Measurements from ENCODE around the gene ANKDD1A.

ANKDD1A gene

DNA sequence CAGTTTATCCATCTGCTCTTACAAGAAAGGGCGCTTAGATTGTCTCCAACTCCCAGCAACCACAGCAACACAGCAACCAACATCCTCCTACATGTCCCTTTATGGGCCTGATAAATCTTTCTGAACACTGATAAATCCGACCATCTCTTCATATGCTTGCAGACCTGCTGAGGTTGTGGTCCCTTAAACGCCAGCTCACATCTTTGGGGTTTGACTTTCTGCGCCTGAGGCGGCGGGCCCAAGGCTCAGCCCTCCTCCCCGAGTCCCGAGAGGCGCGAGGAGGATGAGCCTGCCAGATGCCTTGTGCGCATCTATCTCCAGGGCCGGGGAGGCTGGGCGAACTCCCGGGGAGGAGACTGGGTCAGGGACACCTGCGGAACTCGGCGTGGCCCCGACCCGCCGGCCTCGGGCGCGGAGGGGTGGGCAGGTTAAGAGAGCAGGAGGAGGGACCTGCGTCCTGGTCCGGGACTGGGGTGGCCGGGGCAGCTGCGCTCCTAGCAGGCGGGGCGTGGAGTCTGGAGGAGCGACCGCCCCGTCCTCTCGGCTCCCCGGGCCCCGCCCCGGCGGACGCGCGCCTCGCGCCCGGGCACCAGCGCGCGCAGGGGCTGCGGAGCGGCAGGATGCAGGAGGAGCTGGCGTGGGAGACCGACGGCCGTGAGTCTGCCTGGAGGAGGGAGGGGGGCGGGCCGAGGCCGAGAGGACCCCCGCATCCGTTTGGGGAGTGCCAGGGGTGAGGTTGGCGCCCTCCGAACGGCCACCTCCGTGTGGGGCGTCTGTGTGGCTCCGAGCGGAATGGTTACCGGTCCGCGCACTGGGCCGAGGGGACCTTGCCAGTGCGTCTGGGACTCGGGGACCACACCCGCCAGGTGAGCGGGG lies at the start of gene ANKDD1A:
TSS of gene ANKDD1A (plus strand) at position 592 of the 876 bp plus-strand sequence. CDS start at position 621, 29 bp downstream.
- DNase-seq = peak; percentile 40

GRCh38 chr15:64861960-64862359 lies 49.7 kb upstream of the ANKDD1A start:
- no peak for DNase-seq

DNA sequence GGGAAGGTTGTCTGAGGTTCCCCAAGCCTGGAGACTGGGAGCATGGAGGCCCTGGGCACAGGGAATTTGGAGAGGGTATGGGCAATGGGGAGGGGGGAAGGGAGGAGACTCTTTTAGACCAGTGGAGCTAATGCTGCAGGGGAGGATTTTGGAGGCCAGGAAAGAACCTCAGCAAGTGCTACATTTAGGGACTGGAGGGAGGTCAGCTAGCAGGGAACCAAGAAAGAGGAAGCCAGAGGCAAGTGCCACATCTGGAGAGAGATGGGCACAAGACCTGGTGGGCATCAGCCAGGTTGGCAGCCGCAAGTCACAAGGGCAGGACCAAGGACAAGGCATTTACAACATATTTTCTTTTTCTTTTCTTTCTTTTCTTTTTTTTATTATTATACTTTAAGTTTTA lies 49.3 kb upstream of the ANKDD1A start:
- no peak for DNase-seq

GRCh38 chr15:64864068-64864467 lies 47.6 kb upstream of the ANKDD1A start:
- DNase-seq = no peak

DNA sequence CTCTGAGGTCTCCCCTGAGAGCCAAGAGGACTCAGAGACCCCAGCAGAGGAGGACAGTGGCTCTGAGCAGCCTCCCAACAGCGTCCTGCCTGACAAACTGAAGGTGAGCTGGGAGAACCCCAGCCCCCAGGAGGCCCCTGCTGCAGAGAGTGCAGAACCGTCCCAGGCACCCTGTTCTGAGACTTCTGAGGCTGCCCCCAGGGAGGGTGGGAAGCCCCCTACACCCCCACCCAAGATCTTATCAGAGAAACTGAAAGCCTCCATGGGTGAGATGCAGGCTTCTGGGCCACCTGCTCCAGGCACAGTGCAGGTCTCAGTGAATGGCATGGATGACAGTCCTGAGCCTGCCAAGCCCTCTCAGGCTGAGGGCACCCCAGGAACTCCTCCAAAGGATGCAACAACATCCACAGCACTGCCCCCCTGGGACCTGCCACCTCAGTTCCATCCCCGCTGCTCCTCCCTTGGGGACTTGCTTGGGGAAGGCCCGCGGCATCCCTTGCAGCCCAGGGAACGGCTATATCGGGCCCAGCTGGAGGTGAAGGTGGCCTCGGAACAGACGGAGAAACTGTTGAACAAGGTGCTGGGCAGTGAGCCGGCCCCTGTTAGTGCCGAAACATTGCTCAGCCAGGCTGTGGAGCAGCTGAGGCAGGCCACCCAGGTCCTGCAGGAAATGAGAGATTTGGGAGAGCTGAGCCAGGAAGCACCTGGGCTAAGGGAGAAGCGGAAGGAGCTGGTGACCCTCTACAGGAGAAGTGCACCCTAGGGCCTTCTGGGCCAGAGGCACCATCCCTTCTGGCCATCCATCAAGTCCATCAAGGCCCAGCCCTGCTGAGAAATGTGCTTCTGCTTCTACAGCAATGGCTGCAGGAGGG lies 46.3 kb upstream of the ANKDD1A start:
- no peak for DNase-seq

- no peak for DNase-seq
These were observed 45.6 kb upstream of the ANKDD1A start for GRCh38 chr15:64865998-64866520.

GRCh38 chr15:64869501-64869900 lies 42.2 kb upstream of the ANKDD1A start:
- DNase-seq = no peak

DNA sequence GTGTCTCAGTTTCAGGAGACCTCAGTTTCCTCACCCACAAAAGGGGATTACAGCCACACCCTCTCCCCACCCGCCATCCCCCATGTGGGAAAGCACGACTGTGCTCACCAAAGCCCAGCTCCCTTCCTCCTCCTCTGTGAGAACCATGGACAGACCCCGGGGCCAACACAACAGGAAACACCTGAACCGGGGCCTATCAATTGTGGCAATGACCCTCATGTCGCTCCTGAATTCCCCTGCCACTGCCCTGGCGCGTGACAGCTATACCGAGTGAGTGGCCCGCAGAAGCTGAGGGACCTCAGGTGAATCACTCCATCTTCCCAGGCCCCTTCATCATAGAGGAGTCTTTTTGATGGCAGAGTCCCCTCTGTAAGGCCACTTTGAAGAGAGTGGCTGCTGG lies 41.3 kb upstream of the ANKDD1A start:
- DNase-seq = no peak

DNA sequence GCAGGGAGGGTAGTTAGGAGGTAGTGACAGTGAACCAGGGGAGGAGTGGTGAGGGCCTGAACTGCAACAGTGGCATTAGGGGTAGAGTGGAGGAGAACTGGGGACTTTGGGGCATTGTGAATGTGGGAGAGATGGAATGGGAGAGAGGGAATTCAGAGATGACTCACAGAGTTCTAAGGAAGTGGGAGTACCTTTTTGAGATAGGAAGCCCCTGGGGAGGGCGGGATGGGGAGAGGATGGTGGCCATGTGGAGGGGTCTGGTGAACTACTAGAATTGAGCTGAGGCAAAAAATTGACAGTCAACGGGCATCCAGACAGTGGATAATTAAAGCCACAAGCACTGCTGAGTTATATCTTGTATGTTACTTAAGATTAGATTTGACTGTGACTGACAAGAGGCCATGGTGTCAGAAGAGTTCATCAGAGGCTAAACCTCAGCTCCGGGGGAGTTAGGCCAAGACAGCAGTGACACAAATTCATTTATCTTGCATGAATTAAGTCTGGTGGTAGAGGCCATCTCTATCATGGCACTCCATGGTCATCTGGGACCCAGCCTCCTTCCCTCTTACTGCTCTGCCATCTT lies 36.0 kb upstream of the ANKDD1A start:
- DNase-seq = no peak

DNA sequence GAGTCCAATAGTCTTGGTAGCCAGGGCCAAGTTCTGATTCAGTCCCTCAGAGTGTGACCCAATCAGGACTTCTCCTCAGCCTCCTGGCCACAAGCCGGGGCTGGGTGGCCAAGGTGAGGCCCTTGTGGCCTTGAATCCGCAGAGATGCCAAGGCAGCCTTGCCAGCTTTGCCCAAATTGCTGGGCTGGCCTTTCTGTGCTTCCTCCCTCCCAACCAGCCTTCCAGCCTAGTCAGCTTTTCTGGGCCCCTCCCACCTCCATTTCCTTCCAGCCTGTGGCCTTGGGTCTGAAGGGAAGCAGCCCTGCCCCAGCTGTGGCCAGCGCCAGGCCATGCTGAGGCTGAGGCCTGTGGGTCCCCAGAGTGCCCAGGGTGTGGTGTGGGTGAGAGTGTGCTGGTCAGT lies 34.3 kb upstream of the ANKDD1A start:
- no peak for DNase-seq

DNA sequence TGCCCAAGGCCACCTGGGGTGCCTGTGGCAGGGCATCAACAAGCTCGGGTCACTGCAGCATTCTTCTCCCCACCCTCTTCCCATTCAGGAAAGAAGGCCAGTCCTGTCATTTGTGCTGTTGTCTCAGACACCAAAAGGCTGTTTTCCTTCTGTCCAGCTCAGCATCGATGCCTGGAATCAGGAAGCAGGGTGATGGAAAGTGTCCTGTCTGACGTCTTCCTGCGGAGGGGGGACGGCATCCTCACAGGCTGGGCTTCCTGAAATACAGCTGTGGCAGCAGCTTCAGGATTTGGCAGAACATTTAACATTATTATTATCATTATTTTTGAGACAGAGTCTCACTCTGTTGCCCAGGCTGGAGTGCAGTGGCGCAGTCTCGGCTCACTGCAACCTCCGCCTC lies 33.0 kb upstream of the ANKDD1A start:
- no peak for DNase-seq

- peak; percentile 32 for DNase-seq
These were observed 28.6 kb upstream of the ANKDD1A start for GRCh38 chr15:64883100-64883581.

- peak; percentile 87 for DNase-seq
These were observed 27.6 kb upstream of the ANKDD1A start for GRCh38 chr15:64883997-64884511.

DNA sequence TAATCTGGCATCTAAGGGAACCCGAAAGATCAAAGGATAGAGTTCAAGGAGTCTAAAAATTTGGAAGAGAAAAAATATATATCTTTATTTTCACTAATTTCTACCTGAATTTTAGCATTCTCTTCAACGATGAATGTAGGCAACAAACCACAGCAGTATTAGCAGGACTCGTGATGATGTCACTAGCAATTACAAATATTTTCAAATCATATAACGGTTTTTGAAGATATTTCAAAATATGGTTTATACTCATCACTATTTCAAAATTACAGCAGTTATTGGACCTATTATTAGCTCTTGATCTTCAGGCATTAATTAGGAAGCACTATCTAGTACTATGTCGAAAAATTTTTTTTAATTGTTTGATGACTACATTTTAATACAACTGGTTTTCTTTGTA lies 27.0 kb upstream of the ANKDD1A start:
- DNase-seq = no peak

- no peak for DNase-seq
These were observed 23.4 kb upstream of the ANKDD1A start for GRCh38 chr15:64888336-64888735.

DNA sequence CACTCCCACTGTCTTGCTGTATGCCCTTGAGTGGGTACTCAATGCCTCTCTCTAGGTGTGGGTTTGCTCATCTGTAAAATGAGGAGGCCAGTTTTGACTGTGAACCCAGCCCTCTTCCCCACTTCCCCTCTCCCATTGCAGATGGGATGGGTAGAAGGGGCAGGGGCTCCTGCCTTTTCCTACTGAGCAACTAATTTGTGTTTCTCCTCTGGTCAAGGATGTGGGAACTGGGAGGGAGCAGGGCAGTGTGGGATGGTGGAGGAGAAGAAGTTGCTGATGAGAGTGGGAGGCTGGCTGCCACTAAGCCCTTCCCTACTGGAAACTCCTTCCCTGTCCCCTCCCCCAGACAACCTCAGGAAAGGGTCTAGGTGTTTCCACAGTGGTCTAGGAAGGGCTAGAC lies 20.1 kb upstream of the ANKDD1A start:
- DNase-seq = no peak

DNA sequence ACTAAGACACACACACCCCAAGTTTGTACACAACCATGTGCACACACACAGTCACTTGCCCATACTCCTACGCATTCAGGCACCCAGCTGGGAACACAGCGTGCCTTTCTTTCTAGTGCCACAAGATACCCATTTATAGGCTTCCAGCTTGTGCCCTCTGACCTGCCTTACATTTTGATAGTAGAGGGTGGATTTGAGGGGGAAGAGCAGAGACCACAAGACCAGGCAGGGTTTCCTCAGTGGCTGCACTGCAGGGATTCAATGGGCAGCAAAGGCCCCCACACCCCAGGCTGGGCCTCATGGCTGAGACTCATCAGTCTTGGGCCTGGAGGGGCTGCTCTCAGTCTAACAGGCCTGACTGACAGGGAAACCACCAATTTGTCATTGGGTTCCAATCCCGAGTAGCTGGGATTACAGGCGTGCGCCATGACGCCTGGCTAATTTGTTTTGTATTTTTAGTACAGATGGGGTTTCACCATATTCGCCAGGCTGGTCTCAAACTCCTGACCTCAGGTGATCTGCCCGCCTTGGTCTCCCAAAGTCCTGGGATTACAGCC lies 18.8 kb upstream of the ANKDD1A start:
- no peak for DNase-seq

- DNase-seq = peak; percentile 99
These were observed 18.0 kb upstream of the ANKDD1A start for GRCh38 chr15:64893481-64894394.

DNA sequence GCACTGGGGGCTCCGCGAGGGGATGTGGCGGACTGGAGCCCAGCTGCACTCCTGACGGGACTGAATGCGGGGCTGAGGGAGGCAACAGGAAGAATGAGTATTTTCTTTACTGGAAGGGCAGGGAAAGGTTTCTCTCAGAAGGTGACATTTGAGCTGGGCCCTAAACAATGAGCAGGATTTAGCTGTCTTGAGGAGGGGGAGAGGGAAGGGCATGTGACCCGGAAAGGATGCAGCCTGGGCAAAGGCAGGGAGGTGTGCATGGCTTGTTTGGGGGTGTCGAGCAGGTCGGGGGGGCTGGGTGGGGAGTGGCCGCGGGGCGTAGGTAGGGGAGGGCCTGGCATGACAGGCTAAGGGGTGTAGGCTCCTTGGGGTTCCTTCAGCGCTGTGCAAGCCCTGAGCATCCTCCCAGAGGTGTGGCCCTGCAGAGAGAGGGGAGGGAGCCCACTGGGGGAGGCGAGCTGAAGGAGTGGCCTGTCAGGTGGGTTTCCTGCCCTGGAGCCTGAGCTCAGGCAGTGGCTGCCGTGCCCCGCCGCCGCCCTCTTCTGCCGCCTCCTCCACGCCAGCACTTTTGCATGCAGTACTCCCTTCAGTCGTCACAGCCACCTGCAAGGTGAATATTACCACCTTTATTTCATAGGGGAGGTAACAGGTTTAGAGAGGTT lies 17.2 kb upstream of the ANKDD1A start:
- peak; percentile 91 for DNase-seq

DNA sequence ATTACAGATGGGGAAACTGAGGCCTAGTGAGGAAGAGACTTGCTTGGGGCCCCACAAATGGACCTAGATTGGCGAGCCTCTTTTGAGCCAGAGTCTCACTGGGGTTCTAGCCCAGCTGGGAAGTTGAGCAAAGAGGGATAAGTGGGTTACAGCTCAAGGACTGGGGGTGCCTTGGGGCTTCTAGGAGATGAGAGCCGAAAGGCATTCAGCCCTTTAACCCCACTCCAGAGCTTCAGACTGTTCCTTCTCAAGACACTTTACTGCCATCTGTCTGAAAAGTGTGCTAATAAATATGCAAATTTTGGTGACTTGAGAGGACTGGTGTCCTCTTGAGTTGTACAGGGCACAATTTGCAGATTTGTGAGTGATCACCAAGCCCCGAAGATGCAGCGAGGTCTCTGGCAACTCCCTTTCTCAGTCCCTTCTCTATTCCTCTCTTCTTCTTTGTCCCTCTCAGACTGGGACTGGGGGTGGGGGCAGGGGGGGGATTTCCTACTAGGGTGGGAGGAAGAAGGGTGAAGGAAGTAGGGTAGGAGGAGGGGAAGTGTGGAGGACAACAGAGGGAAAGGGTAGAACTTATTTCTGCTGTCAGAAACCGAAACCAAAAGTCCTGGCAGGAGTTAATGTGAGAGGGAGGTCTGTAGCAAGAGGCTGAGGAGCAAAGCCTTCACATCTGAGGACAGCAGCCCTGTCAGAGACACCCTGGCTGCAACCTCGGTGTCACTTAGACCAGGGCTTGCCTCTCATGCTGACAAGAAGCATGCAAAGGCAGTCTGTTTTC lies 16.2 kb upstream of the ANKDD1A start:
- DNase-seq = peak; percentile 60

All from CD4-positive, alpha-beta T cell treated with Interleukin-6 for 4 hours (primary cell).